Fibroblast of the aortic adventitia (primary cell): ENCODE results near the gene FAM222B. TPM values are rescaled to one million over a fixed set of nuclear protein-coding genes. Genes with fewer than 3 reads are reported as not detected.
A peak's percentile ranks its signal among the peaks of the same experiment; 100 is the strongest.
"Not testable (repeated sequence)": the region's sequence is repeated elsewhere in the genome, so short reads cannot be mapped to it uniquely, and the experiment has no call there.

Experiments used
- DNase-seq: peaks from one replicate; pipeline ENCODE4 v3.0.0-alpha.2; 2010; ENCODE audit warnings: low read depth
- H3K4me3 ChIP-seq: 2 replicates; pipeline ENCODE4 v1.5.1; 2011; ENCODE audit warnings: low read depth, mild to moderate bottlenecking, control low read depth, low read length, moderate library complexity
- total RNA-seq: library from RNA; depleted of rRNA; stranded (reverse); fragments of >200 nt; gene quantifications from 2 replicates; pipeline ENCODE4 v1.2.3, GENCODE V29; 2012; ENCODE audit warnings: low replicate concordance
- TF ChIP-seq, protein P1 (sequence below): IDR thresholded peaks from 2 replicates; pipeline ENCODE4 v1.5.1; 2011; ENCODE audit warnings: mild to moderate bottlenecking, low read length, control low read depth, inconsistent platforms; ENCODE audit not compliant: insufficient read depth

FAM222B gene
- total RNA-seq, 1 donor, result 7.0 TPM

DNA sequence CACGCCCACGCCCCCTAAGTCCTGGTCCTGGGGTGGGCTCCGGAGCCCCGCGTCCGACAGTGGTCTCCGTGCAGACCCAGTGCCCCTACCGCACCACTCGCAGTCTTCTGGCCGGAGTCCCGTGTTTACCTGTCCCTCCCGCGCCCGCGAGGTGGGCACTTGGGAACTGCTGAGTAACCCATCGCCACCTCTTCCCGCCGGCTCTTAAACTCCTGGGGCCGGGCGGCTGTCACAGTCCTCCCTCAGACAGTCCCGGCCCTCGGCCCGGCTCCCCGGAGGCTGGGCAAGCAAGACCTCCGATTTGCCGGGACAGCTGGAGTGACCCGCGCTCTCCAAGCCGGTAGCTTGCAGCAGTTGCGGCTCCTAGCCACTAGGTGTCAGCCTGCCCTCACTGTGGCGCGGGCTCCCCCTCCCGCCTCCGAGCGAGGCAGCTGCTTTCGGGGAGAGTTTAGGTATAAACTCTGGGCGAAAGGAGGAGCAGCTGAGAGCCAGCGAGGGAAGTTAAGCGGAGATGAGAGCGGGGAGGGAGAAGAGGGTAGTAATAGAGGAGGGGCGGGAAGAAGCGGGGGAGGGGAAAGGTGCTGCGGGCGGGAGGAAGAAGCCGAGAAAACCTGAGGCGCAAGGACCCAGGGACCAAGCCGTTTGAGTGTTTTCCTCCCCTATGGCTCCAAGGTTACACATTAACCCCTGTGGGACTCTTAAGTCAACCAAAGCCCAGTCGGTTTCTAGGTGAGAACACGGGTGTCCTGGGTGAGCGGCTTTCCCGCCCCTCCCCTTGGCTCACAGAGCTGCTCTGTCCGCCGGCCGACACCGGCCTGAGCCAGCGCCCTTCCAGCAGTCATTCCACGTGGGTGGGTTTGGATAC is 115.7 kb downstream of the FAM222B start:
- H3K4me3 ChIP-seq, result peak overlapping the region; percentile 79
- TF ChIP-seq, protein P1, sequence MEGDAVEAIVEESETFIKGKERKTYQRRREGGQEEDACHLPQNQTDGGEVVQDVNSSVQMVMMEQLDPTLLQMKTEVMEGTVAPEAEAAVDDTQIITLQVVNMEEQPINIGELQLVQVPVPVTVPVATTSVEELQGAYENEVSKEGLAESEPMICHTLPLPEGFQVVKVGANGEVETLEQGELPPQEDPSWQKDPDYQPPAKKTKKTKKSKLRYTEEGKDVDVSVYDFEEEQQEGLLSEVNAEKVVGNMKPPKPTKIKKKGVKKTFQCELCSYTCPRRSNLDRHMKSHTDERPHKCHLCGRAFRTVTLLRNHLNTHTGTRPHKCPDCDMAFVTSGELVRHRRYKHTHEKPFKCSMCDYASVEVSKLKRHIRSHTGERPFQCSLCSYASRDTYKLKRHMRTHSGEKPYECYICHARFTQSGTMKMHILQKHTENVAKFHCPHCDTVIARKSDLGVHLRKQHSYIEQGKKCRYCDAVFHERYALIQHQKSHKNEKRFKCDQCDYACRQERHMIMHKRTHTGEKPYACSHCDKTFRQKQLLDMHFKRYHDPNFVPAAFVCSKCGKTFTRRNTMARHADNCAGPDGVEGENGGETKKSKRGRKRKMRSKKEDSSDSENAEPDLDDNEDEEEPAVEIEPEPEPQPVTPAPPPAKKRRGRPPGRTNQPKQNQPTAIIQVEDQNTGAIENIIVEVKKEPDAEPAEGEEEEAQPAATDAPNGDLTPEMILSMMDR, result peak; percentile 99
- peak; percentile 90 for DNase-seq

GRCh38 chr17:28726226-28726626 is 116.4 kb downstream of the FAM222B start, which contains the start of gene TLCD1:
Gene TLCD1 (minus strand): TSS chr17:28726233. CDS start chr17:28726097, 136 bp downstream.
- H3K4me3 ChIP-seq, result peak within 1 kb of the TSS; percentile 79
- TF ChIP-seq, protein P1, result no peak
- peak; percentile 47 for DNase-seq

- peak overlapping the region; percentile 79 for H3K4me3 ChIP-seq
- peak; percentile 70 for DNase-seq
- TF ChIP-seq, protein P1, result no peak
These were observed 116.8 kb downstream of the FAM222B start for GRCh38 chr17:28725660-28726225.

- peak overlapping the region; percentile 79 for H3K4me3 ChIP-seq
- TF ChIP-seq, protein P1, result no peak
- DNase-seq, result peak; percentile 51
These were observed 117.4 kb downstream of the FAM222B start for GRCh38 chr17:28725166-28725659.

GRCh38 chr17:28724500-28725165 is 118.0 kb downstream of the FAM222B start:
- TF ChIP-seq, protein P1, result no peak
- no peak for DNase-seq
- peak overlapping the region; percentile 79 for H3K4me3 ChIP-seq

GRCh38 chr17:28723836-28724499 is 118.6 kb downstream of the FAM222B start:
- H3K4me3 ChIP-seq, result not testable (repeated sequence)

More at GRCh38 chr17:28723836-28724499, 118.6 kb downstream of the FAM222B start:
- not testable (repeated sequence) for DNase-seq
